COLO668 (cell line): ENCODE data around the gene LMCD1.

ENCODE experiments used
- DNase-seq: peaks from one replicate; lab custom pipeline; 2025; ENCODE audit not compliant: unreplicated experiment; lab: John Stamatoyannopoulos, UW

LMCD1 gene

DNA sequence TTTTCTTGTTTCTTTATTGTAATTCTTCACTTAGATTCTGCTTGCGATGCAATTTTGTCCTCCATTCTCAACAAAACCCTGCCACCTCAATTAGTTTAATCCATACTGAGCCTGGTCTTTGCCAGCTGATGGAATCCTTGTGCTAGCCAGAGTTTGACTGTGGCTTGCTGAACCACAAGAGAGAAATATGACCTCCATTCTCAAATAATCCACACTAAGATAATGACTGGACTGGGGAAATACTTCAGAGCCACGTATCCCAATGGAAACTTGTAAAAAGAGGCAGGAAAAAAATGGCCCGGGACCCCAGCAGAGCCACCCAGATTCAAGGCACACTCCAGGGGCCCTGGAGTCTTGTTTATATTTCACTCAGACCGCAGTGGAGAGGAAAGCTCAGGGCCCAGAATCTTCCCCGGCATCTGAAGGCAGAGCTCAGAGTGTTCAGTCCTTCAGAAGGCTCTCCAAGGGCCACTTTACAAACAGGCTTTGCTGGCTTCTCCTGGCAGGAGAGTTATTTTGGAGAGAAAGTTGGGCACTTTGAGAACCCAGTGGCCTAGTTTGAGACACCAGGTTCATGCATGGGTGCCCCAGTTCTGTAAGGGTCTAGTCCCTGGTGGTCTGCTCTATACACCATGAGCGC, 80.3 kb downstream of the LMCD1 start:
- DNase-seq, result no peak

DNA sequence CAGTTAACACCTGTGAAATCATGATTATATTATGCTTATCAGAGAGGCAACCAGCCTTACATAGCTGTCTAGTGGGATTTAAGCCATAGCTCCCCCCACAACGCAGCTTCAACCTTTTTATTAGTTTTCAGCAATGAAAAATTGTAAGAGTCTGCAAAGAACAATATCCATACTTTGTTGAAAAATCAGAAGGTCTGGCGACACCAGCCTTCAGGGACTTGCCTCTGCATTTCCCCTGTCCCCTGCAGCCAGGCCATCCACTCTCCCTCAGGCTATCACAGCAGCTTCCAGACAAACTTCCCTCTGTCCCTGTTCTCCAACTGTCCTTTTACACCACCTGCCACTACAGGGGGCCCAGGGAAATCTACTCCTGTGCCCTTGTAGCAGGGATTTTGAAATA, 83.0 kb downstream of the LMCD1 start:
- no peak for DNase-seq

DNA sequence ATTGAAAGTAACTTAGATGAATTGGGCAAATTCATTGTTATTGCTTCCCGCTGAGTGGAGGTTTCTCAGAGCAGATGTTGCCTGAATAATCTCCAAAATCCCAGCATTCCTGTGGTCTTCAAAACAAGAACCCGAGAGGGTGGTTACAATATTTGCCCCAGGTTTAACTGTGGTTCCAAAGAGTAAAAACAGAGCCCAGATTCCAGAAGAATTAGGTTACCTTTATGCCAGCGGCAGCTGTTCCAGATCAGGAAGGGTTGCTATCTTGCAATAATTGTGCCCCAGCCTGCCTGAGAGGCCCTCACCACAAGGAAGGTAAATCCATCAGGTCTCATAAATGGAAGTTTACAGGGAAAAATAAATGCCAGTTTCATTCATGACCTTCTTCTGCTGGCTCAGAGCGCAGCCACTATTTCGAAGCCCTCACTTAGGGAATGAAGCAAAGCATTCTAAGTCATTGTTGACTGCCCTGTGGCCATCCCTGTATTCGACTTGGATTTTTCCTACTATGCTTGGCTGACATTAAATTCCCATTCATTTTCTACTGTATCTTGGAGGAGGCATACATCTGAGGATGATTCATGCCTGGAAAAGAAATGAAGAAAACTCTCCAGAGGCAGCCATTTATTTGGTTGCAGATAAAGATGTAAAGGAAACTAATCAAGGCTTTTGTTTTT, 88.4 kb downstream of the LMCD1 start:
- DNase-seq, result no peak

DNA sequence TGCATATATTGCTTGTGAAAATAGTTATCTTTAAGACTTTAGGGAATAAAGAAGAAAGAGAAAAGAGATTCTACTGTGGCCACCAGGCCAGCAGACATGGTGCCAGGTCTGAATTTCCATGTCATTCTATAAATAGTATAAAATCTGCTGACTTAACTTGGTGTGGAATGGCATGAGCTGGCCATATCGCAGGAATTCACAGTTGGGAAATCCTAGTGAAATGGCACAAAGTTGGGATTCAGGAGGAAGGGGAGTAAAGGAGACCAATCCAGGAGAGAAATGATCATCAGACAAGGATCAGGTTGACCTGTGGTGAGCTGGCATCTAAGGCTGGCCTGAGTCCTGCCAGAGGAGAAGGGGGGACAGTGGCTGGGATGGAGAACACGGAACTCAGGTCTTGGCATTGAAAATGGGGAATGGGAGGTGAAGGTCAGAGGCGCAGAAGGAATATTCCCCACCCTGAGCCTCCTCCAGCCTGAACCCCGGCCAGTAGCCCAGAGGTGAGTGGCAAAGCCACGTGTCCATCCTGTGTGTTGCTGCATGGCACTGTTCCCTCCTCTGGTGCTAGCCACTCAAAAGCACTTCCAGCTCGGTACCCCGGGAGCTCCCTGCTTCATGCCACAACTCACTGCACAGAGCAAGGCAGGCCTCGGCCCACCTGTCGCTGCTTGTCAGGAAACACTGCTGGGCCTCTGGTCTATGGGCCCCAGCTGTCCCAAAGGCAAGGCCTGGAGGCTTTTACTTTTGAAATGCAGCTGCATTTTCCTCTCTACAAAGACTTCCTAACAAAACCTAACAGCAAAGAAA, 91.6 kb downstream of the LMCD1 start:
- no peak for DNase-seq

DNA sequence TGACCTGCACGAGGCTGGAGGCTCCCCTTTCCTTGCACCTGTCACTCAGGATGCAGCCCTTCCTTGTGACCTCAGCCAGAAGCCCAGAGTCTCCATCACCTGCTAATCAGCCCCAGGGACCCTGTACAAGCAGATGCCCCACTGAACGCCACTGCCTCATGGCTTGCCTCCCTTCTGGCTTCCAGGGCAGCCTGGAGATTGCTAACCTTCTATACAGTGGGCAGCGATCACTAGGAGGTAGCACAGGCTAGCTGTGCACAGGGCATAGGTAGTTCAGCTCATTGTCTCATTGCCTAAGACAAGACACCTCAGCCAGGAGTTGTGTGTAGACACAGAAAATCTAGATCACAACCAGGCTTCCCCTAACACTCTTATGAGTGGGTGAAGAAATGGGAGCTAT, 93.6 kb downstream of the LMCD1 start:
- no peak for DNase-seq

DNA sequence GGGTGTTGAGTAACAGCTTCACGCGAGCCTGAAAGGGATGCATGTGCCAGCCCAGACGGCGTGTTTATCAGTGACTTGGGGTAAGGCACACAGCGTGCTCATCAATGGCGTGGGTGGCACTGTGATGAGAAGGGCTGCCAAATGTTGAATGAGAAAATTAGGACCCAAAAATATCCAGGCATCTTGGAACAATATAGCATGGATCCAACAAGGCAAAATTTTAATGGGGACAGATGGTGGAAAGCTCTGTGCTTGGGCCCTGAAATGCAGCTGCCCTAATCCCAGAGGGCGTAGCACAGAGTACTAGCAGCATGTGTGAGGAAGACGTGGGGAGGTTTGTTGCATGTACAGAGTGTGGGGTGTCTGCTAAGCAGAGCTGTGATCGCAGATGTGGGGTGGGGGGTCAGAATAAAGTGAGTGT, 94.1 kb downstream of the LMCD1 start:
- no peak for DNase-seq

DNA sequence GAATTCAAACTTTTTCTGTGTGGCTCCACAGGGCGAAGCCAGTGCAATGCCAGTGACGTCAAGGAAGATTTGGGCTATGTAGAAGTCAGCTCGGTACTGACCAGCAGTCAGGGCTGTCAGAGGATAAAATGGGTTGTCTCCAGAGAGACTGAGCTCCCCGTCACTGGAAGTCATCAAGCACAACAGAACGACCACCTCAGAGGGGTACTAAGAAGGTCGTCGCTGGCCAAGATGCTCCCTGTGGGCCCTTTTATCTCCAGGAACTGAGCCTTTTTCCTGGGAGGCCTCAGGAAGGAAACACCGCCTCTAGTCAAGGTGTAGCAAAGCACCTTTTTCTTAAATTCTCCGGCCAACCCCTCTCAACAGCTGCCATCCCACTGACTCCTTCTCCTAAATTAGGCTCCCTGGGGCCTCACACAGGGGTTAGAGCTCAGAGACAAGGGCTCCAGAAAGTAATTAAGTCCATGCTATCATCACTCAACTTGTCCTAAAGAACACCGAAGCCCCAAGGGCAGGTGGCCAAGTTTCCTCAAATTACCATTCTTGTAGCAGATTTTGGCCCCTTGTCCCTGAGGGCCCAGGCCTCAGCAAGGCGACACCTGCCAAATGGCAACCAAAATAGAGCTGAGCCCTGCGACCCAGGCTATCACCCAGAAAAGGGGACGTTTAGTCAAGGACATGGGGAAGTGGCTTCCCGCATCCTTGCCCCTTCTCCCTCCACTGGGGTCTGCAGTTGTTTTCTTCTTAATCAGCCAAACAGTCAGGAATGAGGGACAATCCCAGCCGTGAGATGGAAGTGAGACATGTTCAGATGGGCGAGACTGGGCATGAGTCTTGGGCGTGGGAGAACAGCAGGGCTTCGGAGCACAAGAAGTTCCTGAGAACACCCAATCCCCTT, 94.9 kb downstream of the LMCD1 start:
- DNase-seq, result no peak

DNA sequence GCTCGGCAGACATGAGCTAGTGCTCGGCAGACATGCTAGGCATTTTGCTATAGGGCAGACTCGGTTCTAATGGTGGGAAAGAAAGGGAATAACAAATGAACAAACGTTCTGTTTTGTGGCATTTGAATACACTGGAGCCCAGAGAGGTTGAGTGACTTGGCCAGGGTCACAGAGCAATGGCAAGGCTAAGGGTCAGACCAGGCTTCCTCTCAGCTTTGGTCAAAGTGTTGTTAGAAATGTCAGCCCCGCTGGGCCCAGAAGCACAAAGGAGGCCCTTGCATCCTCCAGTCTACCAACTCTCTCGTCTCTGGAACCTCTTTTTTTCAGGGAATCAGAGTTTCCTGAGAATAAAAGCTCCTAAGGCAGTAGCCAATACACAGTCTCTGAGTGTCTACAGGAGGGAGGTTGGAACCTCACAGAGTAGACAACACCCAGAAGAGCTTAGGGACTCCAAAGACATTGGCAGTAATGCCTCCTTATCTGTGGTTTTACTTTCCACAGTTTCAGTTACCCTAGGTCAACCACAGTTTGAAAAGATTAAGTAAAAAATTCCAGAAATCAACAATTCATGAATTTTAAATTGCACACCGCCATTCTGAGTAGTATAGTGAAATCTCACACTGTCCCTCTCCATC, 95.7 kb downstream of the LMCD1 start:
- no peak for DNase-seq

DNA sequence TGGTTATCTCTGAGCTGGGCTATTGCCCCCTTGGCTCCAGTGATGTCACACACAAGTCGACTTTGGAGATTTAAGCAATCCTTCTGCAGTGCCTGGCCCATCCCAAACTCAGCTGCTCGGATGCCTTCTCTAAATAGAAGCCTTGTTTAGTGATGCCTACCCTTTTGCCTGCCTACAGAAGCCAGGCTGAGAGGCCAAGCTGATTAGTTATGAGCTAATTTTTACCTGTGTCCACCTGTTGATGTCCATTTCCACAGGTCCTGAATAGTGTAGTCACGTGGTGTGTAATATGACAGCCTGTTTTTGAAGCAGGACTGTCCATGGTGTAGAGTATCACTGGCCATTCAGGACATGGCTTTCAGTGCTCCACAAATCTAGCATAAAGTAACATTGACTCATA, 97.5 kb downstream of the LMCD1 start:
- DNase-seq, result no peak

DNA sequence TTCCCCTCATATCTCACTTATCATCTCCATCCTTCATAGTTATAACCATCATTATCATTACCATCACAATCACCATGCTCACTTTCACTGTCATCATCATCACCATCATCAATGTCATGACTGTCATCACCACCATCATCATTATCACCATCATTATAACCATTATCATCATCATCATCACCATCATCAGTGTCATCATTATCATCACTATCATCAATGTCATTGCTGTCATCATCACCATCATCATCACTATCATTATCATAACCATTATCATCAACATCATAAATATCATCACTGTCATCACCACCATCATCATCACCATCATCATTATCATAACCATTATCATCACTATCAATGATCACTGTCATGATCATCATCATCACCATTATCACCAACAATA, 98.8 kb downstream of the LMCD1 start:
- DNase-seq, result no peak

DNA sequence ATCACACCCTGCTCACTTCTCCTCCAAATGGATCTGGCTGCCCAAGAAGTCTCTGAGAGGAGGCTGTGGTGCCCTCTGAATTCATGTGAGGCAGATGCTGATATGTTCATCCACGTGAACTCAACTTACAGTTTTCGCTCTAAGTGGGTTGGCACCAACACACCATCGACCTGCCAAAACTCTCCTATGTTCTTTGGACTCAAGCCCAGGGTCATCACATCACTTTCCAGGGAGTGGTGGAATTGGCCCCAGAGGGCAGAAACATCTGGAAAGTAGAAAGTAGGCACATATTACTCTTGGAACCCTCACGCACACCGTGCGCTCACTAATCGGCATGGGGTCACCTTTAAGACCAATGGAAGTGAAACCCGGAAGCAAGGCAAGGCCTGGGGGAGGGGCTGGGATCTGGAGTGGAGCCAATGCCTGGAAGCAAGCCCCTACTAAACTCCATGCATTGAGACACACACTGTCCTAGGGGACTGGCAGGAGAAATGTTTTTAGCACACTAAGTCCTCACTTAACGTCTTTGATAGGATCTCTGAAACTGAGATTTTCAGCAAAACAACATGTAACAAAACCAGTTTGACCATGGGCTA, 101.6 kb downstream of the LMCD1 start:
- no peak for DNase-seq

DNA sequence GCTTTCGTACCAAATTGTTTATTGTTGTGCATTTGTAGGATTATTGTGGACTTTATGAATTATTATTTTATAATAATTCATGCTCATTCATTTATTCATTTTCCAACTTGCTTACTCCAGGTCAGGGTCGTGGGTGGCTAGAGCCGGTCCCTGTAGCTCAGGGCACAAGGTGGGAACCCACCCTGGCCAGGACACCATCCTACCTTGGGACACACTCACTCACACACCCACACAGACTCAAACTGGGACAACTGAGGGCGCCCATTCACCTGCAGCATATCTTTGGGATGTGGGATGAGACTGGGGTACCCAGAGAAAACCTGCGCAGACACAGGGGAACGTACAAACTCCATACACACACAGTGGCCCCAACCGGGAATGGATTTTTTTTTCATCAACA, 102.4 kb downstream of the LMCD1 start:
- no peak for DNase-seq

DNA sequence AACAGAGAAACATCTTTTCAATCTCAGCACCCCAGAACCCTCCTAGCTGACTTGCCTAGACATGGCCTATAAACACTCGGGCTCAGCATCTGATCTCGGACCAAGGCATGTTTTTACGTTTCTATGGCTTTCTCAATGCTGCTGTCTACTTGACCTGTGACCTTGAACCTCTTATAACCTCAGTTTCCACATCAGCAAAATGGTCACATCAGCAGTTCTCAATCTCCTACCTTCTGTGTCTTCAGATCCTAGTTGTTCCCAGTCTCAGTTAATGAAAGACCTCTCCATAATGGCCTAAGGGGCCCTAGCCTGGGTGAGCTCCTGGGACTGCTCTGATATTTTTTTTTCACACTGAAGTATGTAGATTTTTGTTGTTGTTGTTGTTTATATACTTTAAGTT, 103.4 kb downstream of the LMCD1 start:
- no peak for DNase-seq

DNA sequence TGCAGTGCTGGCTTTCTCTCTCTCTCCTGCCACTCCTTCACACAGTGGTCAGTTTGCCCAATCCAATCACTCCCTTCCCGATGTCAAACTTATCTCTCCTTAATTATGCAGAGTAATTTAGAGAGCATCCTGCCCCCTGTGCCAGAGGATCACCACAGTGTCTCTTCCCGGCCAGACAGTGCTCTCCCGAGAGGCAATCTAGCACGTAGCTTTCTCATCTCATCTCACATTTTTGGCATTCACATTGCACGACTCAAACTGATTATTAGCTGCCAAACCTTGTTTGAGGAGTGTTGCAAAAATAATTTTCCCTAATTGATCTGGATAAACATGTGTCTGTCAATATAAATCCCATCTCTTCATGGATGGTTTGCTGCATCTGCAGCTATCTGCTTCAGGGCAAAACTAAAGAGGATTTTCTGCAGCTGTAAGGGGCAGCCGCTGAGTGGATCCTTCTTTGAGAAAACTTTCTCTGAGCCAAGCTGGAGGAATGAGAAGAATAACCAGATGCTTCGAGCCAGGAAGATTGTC, 105.1 kb downstream of the LMCD1 start:
- DNase-seq, result no peak

DNA sequence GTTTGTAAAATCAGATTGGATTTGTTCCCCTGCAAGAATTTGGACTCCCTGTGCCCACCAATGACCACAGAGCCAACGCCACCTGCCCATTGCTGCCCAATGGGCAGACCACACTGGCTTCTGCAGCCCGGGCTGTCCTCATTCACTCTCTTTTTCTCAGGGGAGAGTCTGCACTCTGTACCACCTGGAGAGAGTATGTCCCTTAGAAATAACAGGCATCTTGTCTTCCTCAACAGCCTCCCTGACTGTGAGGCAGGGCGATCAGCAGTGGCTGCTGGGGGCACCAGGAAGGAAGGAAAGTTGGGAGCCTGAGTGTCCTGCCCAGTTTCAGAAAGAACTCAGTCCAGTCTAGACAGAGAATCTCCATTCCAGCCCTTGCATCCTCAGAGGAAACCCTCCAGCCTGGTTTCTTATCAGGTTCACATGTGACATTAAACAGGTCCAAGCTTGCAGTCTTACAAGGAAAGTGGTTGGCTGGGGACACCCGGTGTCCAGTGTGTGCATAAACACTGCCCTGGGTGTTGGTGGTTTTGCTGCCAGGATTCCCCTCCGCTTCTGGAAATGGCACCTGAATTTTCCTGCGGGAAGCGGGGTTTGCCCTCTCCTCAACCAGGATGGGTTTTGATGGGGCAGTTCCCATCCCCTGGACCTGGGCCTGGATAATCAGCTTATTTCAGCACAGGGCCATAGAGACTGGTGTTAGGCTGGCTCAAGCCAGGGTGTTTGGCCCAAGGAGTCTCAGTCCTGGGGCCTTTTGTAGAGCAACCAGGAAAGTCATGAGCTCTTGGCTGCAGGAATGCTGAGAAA, 105.8 kb downstream of the LMCD1 start:
- peak; percentile 4 for DNase-seq

DNA sequence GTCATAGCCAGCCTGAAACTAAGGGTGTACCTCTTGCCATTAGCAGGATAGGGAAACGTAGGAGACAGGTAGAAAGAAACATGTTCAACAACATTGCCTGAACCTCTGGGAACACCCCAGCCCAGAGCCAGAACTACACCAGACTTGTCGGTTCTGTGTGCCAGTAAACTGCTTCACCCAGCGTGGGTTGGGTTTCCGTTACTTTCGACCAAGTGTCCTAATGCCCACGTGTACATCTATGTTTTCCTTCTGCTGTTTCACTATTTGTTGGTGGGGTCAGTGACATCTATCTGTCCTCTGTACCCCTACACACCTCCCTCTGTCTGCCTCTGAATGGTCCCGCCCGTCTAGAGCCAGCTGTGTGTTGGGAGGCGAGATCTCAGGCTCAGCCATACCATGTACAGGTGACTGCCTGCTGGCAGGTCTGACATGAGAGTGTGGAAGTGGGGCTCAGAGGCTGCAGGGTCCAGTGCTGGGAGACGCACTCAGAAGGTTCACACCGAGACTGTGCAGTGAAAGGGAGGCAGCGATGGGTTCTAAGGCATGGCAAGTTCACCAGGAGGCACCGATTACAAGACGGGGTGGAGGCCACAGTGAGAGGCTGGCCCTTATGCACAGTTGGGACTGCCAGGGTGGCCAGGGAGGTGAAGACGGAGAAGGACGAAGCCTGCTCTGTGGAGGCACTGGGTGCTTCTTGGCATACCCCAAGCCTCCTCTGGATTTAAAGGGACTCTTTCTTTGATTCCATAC, 106.6 kb downstream of the LMCD1 start:
- DNase-seq, result no peak

DNA sequence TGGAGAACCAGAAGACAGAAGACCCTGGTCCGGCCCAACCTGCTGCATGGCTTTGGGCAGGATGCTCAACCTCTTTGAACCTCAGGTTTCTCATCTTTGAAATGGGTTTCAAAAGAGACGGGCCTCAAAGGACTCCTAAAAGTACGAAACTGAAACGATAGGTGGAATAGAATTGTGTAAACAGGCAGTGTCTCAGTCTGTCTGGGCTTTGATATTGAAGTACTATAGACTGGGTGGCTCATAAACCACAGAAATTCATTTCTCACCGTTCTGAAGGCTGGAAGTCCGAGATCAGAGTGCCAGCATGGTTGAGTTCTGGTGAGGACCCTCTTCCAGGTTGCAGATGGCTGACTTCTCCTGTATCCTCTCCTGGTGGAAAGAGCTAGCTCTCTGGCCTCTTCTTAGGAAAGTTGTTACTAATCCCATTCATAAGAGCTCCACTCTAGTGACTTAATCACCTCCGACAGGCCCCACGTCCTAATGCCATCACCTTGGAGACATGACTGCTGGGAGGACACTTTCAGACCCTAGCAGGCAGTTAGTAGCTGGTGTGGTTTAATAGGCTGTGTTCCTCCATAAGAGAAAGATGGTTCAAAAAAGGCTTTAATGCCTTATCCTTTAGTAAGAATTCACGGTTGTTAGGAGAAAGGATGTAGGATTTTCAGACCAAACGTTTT, 107.3 kb downstream of the LMCD1 start:
- no peak for DNase-seq

DNA sequence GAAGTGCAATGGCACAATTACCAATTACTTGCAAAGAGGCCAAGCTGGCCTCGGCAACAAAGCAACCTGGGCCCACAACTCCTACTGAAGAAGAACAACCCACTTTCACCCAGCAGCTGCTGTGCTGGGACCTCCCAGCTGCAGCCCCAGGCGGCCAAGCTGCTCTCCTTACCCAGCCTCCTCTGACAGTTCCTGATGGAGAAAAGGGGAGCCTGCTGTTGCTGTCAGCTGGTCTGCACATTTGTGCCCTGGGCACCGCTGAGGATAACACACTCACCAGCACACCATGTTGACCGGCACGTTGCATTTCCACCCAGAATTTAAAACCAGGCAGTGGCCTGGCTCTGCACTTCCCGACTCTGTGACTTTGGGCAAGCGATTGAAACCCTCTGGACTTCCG, 109.3 kb downstream of the LMCD1 start:
- no peak for DNase-seq
